HG03342 (cell line): ENCODE data around the gene CYP27C1.

ENCODE experiments used
- ATAC-seq: cut with Tn5 transposase; IDR thresholded peaks from one replicate; pipeline ENCODE4 v1.9.1; 2021; ENCODE audit warnings: mild to moderate bottlenecking, moderate library complexity; ENCODE audit not compliant: unreplicated experiment

Gene CYP27C1

DNA sequence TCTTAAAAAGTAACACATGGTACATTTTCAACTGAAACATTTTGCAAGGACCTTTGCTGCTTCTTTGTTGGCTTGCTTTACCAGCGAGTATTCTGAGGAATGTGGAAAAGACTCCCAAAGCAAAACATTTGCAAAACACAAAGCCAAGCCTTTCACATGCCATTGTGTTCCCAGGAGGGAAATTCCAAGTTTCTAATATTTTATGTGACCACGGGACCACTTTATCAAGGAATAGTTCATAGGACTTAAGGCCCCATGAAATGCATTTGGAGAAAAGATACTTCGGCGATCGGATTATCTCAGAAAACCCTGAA, 26.2 kb downstream of the CYP27C1 start:
- no peak for ATAC-seq

DNA sequence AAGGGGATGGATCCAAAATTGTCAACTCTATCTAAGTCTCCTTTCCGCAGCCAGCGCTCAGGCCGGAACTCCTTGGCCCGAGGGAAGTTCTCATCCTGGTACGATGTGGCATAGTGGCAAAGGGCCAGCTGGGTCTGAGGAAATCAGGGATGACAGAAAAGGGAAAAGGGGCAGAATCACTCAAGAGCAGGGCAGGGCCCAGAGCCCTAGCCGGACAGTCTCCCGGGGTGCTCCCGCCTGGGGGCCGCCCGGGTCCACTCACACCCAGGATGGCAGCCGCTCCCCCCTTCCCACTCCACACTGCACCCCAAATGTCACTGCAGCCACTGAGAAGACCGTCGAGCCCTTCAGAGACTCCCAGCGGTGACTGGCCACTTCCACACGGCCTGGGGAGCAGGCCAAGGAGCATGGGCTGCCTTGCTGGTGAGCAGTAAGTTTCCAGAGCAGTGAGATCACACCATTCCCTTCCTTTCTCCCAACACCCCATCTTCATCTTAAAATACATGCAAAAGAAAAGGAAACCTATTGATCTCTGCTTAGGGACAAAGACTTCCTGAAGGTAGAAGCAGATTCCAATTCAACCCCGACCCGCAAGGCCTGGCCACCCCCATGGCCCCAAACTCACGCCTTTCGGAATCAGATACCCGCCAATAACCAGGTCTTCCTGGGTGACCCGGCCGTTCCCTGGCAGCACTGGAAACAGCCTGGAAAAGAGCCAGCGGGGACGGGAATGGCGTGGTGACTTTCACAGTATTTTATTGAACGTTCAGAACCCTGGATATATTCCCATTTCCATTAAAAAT, 26.7 kb downstream of the CYP27C1 start:
- no peak for ATAC-seq

DNA sequence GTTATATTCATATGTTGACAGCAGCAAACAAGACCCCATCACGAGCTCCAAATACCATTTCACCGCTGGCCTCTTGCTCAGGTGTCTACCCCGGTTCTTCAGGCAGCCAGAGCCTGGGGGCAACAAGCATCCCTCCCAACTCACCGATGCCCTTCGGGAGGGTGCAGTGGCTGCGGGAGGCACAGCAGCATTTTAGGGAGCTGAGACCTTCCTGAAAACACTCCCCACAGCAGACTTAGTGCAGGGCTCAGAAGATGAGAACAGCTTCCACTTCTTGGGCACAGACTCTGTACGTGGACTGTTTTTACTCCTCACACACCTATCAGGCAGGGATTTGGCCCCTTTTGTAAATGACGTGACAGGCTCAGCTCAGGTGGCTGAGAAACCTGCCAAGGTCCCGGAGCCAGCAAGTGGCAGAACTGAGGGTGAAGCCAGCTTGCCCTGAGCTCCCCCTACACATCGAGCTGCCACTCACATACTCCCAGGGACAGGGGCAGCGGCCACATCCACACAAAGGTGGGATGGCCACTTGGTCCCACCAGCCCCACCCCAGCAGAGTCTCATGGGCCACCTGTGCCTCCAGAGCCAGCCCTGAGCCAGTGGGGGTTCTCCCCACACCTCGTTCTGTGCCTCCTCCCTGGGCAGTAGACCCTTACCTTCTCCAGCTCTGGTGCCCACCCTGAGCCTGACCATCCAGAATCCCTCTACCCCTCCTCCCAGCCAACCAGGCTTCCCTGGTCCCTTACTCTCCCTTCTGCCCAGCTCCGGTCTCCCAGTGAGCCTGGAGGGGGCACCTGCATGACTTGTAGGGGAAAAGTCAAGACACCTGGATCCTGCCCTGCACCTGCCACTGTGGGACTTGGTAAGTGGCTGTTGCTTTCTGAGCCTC, 28.5 kb downstream of the CYP27C1 start:
- no peak for ATAC-seq

DNA sequence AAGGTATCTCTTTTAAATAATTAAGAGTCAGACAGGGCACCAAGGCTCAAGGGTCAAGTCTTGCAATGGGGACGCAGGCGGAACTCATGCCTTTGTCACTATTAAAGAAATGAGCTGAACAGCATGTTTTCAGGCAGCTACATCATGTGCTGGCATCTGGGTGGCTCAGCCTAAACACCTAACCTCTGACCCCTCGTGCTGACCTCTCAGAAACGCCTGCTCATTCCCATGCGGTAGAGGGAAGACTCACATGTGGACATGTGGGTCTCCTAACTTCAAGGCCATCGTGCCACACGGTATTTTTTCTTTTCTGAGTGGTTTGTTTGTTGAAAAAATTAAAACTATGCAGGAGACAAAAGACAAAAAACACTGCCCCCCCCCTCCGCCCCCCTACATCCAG, 31.3 kb downstream of the CYP27C1 start:
- no peak for ATAC-seq

DNA sequence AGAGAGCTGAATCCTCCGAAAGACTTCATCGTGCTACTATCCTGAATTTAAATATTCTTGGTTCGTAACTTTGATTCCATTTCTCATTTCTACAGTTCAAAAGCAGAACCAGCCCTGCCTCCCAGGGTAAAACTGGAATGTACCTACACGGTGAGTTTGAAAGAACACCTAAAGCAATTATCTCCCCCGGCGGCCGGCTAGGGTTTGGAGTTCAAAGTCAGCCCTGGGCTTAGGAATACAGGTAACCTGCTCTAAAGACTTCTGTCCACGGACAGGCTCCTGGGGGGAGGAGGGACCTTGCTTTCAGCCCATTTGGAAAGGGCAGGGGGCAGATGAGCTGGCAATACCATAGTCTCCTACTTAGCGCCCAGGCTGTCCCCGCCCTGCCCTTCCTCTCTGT, 32.3 kb downstream of the CYP27C1 start:
- ATAC-seq: no peak

DNA sequence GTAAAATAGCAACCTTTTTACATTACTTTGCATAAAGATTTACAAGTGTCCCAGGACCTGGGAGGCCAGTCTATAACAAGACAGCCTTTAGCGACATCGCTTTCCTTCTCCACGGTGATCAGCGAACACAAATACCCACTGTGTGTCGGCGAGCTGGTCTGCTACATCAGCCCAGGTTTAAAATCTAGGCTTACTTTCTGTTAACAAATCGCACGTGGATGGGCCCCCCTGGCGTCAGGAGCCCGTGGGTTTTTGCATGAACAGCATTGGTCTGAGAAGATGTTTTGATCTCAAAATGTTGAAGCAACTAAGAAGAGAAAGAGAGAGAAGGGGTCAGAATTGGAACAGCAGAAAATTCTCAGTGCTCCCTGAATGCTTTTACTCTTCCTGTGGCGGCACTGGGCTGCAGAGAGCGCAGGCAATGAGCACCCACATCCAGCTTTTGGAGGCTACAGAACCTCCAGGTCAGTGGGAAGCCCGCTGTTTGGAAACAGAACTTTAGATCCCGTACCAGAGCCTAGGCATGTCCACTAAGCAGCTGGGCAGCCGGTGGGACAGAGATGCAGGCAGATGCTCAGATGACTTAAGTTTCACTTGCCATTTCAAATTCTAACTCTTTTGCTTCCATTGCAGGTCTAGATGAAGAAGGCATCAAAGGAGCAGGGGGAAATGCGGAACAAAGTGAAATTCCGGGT, 32.9 kb downstream of the CYP27C1 start:
- ATAC-seq: no peak

DNA sequence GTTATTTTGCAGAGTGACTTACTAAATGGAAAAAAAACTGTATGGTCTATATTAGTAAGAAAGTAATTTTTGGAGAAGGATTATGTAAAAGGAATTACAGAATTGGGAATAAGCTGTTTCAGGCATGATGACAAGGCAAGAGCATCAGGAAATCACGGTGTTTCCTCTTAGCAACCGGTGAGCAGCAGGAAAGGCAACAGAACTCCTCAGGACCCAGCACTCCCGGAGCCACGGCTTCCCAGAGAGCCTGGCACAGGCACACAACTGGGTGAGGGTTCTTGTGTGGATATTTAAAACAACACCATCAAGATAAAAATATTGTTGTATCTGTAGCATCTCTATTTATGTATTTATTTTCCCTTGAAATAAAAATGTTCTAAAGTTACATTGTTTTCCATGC, 34.4 kb downstream of the CYP27C1 start:
- ATAC-seq: no peak

DNA sequence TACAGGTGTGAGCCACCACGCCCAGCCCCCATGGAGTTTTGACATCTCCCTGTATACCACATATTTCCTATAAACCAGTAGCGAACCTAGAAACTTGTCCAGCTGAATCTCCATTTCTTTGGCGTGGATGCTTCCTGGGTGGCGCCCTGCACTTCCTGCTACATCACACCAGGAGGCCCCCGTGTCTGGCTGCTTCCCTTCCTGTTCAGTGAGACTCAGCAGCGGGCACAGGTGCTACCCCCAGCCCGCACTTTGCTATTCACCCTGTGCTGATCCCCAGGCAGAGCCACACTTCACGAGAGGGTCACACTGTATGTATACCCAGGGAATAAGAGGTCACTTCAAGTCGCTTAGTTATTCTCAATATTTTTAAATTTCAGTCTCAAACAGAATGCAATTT, 35.0 kb downstream of the CYP27C1 start:
- no peak for ATAC-seq

DNA sequence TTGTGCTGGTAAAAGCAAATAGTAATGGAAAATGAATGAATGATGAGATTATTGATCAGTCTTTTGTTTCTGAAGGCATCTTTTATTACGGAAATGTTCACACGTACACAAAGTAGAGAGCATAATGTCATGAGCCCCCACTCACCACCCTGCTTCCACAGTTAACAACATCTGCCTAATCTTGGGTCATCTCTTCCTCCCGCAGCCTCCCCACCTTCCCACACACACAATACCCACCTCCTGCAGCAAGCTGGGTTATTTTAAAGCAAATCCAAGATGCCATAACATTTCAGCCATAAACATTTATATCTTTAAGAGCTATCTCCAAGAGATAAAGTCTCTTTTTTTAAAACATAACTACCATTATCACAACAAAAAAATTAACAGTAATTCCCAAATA, 36.3 kb downstream of the CYP27C1 start:
- no peak for ATAC-seq

DNA sequence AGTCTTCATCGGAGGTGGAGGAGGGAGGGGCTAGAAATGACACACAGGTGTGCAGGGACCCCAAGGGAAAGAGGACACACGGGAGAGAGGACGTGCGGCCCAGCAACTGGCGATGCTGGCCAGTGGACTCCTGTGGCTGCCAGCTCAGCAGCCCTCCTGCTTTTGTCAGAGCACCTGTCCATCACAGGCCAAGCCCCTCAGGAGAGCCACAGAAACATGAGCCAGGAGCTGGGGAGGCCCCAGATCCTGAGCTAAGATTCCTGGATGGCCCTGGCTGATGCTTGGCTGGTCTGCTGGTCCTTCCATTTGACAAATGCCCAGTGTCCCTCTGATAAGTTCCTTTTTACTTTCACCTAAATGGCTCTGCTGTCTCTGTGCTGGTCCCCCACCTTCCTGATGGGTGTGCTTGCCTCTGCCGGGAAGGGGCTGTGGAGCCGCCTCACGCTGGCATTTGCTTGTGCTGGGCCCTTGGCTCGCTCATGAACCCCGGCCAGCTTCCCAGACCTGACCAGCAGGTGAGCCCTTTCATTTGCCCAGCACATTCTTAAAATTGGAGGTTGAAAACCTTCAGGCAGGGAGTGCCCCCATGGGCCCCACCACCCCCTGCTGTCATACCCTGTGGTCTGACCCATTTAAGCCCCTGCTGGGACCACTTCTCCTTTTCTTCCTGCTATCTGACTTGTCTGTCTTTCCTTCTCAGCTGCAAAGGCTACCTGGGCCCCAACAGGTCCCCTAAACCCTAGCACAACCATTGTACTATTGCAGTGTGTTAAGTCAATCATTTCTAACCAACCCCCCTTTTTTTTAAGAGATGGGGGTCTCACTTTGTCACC, 37.3 kb downstream of the CYP27C1 start:
- no peak for ATAC-seq

DNA sequence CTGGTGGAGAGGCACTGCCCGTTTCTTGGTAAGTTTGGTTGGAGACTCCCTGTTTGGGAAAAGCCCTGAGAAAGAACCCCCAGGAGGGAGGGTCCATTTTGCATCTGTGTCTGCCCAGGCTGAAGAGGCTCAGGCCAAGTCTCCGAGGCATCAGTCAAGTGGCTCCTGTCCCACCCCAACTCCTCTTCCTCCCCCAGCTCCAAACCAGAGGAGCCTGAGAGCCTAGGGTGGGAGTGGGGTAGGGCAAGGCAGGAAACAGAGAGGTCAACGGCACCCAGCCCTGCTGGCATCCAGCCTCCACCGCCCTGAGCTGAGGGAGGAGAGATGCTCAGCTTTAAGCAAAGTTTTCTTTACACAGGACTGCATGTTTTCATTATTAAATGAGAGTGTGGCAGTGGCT, 38.2 kb downstream of the CYP27C1 start:
- no peak for ATAC-seq

DNA sequence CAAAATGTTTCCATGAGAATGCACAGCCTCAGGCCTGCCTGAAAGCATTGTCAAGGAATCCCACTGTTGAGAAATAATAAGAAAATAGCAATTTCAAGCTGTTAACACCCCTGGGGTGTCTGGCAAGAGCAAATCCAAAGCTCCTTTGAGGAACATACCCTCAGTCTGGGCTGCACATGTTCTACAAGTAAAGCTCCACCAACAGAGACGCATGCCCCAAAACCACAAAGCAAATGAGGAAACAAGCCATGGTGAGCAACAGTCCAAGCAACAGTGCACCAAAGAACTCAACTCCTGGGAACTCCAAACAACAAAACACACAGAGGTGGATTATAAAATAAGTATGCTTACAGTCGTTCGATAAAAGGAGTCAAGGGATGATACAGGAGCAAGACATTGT, 40.3 kb downstream of the CYP27C1 start:
- no peak for ATAC-seq

DNA sequence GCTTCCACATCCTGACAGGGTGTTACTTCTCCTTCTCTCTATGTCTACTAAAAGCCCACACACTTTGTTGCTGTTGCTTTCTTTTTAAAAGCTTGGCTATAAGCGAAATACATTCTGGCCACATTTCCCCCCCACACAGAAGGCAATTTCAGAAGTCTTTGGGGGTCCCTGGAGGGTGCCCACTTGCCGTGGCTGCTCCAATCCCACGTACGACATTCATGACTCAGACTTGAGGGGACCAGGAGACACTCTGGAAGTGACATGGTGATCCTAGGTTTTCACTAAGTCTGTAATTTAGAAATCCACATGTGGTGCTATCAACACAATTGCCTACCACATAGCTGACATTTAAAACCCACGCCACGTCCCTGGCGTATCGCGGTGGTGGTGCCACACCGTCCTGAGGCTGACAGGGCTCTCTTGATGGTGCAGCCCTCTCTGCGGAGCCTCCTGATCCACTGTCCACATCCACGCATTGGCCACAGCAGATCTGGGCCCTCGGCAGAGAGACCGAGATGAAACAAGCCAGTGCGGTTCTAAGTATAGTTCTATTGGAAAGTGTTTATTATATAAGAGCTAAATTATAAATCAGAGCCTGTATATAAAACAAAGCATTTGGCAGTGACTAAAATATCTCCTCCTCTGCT, 42.4 kb downstream of the CYP27C1 start:
- no peak for ATAC-seq

DNA sequence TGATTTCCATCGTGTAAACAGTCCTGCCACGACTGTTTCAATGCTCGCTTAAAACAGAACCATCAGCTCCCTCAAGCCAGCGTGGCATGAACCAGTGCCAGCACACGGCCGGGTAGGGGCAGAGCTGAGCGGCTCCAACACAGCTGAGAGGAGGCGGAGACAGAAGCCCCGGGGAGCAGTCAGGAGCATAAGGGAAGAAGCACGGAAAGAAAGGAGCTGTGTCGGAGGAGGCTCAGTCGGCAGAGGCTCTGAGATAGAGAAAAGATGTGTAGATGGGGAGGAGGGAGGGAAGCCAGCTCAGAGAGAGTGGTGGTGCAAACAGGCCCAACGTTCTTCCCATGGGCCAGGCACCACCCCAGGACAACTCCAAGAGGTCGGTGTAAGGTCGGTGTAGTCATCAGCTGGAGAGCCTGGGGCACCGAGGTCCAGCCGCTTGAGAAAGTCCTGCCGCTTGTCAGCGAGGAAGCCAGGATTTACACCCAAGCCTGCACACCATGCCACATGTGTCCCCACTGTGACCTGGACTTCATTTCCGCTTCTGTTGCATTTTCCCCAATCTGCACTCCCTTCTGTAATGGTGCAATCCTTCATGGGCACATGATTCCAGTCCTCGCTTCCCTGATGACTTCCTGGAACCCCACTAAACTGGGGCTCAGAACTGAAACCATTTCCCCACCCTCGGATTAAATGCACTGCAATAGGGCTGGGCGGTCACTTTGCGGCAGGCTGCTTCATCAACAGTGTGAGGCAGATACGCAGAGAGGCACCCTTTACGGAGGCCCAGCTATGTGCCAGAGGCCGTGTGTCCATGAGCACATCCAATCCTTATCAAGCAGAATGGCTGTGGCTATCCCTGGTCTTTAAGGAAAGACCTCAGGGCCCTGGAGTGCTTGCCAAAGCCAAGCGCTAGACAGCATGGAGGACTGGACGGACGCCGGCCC, 43.5 kb downstream of the CYP27C1 start:
- ATAC-seq: no peak

DNA sequence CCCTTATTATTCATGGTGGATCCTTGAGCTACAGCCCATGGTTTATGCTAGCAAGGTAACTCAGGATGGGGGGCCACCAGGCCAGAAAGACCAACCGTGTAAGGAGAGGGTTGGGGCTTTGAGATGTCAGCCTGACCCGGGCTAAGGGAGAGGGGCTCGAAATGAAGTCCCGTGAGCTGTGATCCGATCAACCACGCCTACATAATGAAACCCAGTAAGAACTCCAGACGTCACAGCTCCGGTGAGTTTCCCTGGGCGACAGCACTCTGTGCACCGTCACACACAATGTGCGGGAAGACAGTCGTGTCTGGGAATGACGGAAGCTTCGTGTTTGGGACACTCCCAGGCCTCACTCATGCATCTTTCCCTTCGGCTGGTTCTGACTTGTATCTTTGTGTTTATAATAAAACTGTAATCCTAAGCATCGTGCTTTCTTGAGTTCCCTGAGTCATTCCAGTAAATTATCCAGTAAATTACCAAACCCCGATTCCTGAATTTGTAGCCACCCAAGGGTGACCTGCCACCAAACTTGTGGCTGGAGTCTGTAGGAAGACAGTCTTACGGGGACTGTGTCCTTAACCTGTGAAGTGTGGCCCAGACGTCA, 44.2 kb downstream of the CYP27C1 start:
- ATAC-seq: no peak

DNA sequence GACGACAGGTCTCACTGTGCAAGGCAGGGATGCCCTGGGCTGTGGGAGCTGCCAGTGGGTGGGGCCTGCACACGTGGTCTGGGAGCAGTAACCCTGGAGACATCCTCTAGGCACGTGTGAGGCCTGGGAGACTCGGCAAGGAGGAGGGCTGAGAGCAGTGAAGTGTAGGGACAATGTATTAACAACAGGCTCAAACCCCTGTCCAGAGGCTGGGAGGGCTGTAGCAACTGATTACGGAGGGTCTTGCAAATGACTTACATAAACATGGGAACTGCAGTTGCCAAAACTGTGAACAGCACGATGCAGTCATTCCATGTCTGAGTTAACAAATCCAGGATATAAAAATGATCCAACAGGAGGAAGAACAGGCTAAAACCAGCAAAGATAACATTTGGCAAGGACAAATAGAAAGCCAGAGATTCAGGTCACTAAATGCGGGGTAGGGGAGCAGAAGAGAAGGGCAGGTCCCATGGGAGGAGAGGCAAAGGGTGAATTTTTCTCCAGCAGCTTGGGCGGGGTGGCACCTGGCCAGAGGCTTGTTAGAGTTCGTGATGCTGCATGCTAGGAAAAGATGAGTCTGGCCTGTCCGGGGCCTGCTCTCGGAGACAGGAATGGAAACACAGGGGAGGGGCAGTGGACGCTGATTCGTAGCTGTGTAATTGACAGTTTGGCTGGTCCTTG, 44.9 kb downstream of the CYP27C1 start:
- no peak for ATAC-seq

DNA sequence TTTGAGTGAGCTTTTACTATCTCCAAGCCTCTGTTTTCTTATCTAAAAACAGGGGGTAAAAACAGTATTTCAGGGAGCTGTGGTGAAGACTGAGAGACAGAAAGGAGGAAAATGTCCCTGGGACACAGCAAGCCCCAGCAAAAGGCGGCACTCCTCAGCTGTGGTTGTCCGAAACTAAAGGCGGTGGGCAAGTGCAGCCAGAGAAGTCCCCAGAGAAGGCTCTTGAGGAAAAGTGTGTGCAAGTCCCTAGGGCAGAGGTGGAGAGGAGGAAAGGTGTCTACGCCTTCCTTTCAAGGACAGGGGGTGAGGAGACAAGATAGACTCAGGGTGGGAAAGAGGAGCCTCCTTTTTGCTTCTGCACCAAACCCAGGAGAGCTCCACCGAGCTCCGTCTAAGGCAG, 45.5 kb downstream of the CYP27C1 start:
- ATAC-seq: no peak

DNA sequence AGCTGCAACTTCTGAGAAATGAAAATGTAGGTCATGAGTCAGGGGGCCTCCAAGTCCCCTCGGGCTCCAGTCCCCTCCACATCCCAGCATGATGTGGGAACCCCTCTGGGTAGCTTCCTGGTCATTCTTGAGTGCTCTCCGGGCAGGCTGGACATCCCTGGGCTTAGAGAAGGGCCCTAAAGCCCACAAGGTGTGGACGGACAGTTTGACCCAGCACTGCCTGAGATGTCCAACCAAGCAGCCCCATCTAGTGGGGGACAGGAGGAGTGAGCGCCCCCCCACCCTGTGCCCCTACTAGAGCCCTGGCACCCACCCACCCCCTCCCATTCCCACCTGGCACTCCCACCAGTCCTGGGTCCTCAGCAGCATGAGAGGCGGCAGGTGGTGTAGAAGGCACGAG, 46.0 kb downstream of the CYP27C1 start:
- no peak for ATAC-seq
